PC-3 (cell line): ENCODE measurements around the gene GBP5.

Experiments
- CTCF ChIP-seq: fragments of 300-600 bp; sonication (generic); conservative IDR thresholded peaks from 2 replicates; pipeline ENCODE4 v1.5.1; 2017; ENCODE audit warnings: antibody characterized with exemption, low read depth, mild to moderate bottlenecking, low read length
- EZH2 ChIP-seq: fragments of 300-600 bp; sonication (generic); IDR thresholded peaks from one replicate; pipeline ENCODE4 v1.6.1; 2017; ENCODE audit warnings: antibody characterized with exemption, mild to moderate bottlenecking, low read length; ENCODE audit not compliant: unreplicated experiment

DNA sequence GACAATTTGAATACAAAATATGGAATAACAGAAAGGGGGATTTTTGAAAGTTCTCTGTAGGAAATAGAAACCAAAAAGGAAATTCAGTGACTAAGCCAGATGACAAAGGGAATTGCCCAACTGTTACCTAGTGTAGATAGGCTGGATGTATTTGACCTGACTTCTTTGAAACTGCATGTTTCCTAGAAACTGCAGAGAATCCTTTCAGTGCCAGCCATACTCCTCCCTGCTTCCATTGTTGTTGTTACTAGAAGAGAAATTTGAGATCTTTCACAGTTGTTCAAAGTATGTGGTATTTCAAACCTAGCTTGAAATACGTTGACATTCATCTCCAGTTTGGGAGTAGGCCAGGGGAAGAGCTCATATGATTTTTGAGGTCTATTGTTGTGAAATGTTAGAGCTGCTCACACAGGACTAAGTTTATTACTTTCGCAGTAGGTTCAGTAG is 1.8 kb upstream of the GBP5 start:
- TF ChIP-seq CTCF, result no peak
- TF ChIP-seq EZH2, result no peak
